ENCODE results near the gene IGDCC3.

The IGDCC3 gene

GRCh38 chr15:65392368-65392767 lies 14.6 kb upstream of the IGDCC3 start:
- H3F3A ChIP-seq (ENCODE audit: insufficient read depth, low read length), result no peaks in the 10 kb centered on the region
- H4K20me1 ChIP-seq (ENCODE audit: insufficient read depth, low read length), result no peaks in the 10 kb centered on the region
- H3K36me3 ChIP-seq (ENCODE audit: insufficient read depth, low read length), result no peaks in the 10 kb centered on the region
- no peaks in the 10 kb centered on the region for H3K79me2 ChIP-seq (ENCODE audit: insufficient read depth, low read length)
- H3K9ac ChIP-seq (ENCODE audit: low read length), result no peak overlapping the region
- no peak overlapping the region for H3K4me2 ChIP-seq (ENCODE audit: low read length)
- no peak overlapping the region for H3K27ac ChIP-seq (ENCODE audit: low read depth, low read length, poor library complexity, severe bottlenecking)
- H3K4me3 ChIP-seq (ENCODE audit: low read depth, low read length, poor library complexity, severe bottlenecking), result no peak overlapping the region
- H2AFZ ChIP-seq (ENCODE audit: low read length), result no peak overlapping the region
- no peaks in the 10 kb centered on the region for H3K9me3 ChIP-seq (ENCODE audit: low read length)
- no peaks in the 10 kb centered on the region for H3K27me3 ChIP-seq (ENCODE audit: insufficient read depth, low read length)
- H3K9me2 ChIP-seq (ENCODE audit: low read depth, low read length), result no peaks in the 10 kb centered on the region
- H3K4me1 ChIP-seq (ENCODE audit: insufficient read depth, low read length, severe bottlenecking), result no peaks in the 10 kb centered on the region
- TF ChIP-seq CTCF (IDR thresholded peaks at IDR 0.05; ENCODE audit: low read length) (no peak), EZH2 (IDR thresholded peaks at IDR 0.05; ENCODE audit: borderline replicate concordance, low read length) (no peak)

GRCh38 chr15:65391732-65392131 lies 13.9 kb upstream of the IGDCC3 start:
- Histone ChIP-seq H3K4me1 (ENCODE audit: insufficient read depth, low read length, severe bottlenecking) (no peaks in the 10 kb centered on the region), H3K36me3 (ENCODE audit: insufficient read depth, low read length) (no peaks in the 10 kb centered on the region), H3K27ac (ENCODE audit: low read depth, low read length, poor library complexity, severe bottlenecking) (no peak overlapping the region), H3K27me3 (ENCODE audit: insufficient read depth, low read length) (no peaks in the 10 kb centered on the region), H3K4me2 (ENCODE audit: low read length) (no peak overlapping the region), H3F3A (ENCODE audit: insufficient read depth, low read length) (no peaks in the 10 kb centered on the region), H3K9me2 (ENCODE audit: low read depth, low read length) (no peaks in the 10 kb centered on the region), H3K4me3 (ENCODE audit: low read depth, low read length, poor library complexity, severe bottlenecking) (no peak overlapping the region), H3K9ac (ENCODE audit: low read length) (no peak overlapping the region), H3K79me2 (ENCODE audit: insufficient read depth, low read length) (no peaks in the 10 kb centered on the region), H4K20me1 (ENCODE audit: insufficient read depth, low read length) (no peaks in the 10 kb centered on the region), H2AFZ (ENCODE audit: low read length) (no peak overlapping the region), H3K9me3 (ENCODE audit: low read length) (no peaks in the 10 kb centered on the region)
- TF ChIP-seq CTCF (IDR thresholded peaks at IDR 0.05; ENCODE audit: low read length) (no peak), EZH2 (IDR thresholded peaks at IDR 0.05; ENCODE audit: borderline replicate concordance, low read length) (no peak)

GRCh38 chr15:65390447-65390846 lies 12.6 kb upstream of the IGDCC3 start:
- TF ChIP-seq CTCF (IDR thresholded peaks at IDR 0.05; ENCODE audit: low read length) (no peak), EZH2 (IDR thresholded peaks at IDR 0.05; ENCODE audit: borderline replicate concordance, low read length) (no peak)
- Histone ChIP-seq H3K4me1 (ENCODE audit: insufficient read depth, low read length, severe bottlenecking) (peaks cover 1% of the 10 kb centered on the region), H3K27ac (ENCODE audit: low read depth, low read length, poor library complexity, severe bottlenecking) (no peak overlapping the region), H4K20me1 (ENCODE audit: insufficient read depth, low read length) (no peaks in the 10 kb centered on the region), H3K27me3 (ENCODE audit: insufficient read depth, low read length) (no peaks in the 10 kb centered on the region), H3K9me3 (ENCODE audit: low read length) (no peaks in the 10 kb centered on the region), H3F3A (ENCODE audit: insufficient read depth, low read length) (no peaks in the 10 kb centered on the region), H3K79me2 (ENCODE audit: insufficient read depth, low read length) (no peaks in the 10 kb centered on the region), H3K9ac (ENCODE audit: low read length) (no peak overlapping the region), H3K36me3 (ENCODE audit: insufficient read depth, low read length) (no peaks in the 10 kb centered on the region), H3K4me3 (ENCODE audit: low read depth, low read length, poor library complexity, severe bottlenecking) (no peak overlapping the region), H2AFZ (ENCODE audit: low read length) (no peak overlapping the region), H3K4me2 (ENCODE audit: low read length) (no peak overlapping the region), H3K9me2 (ENCODE audit: low read depth, low read length) (no peaks in the 10 kb centered on the region)
